Lung (tissue), 12 donors: ENCODE data around the gene PLP1. TPM values are rescaled to one million over a fixed set of nuclear protein-coding genes. Genes with fewer than 3 reads are reported as not detected.
A peak's percentile ranks its signal among the peaks of the same experiment; 100 is the strongest.

Experiments
- ATAC-seq: fragments of 200-7000 bp; cut with Tn5 transposase; one replicate; pipeline ENCODE4 v1.9.1; 2020; ENCODE audit warnings: moderate number of reproducible peaks; ENCODE audit not compliant: insufficient read depth, low FRiP score
- DNase-seq, 3 donors: peaks; one replicate each; pipeline ENCODE4 v3.0.0-alpha.2; 2013 to 2017
- H3K27ac ChIP-seq, 2 donors: one replicate each; pipeline ENCODE4 v1.5.1; 2013; ENCODE audit warnings: mild to moderate bottlenecking in 2 of 2, moderate library complexity in 2 of 2, control low read depth in 1 of 2, inconsistent platforms in 1 of 2, low read depth in 1 of 2, low read length in 1 of 2
- H3K27me3 ChIP-seq, 3 donors: one replicate each; pipeline ENCODE4 v1.5.1; 2013; ENCODE audit warnings: low read length in 2 of 3; ENCODE audit not compliant: control insufficient read depth in 3 of 3, insufficient read depth in 3 of 3
- H3K36me3 ChIP-seq, 4 donors: one replicate each; pipeline ENCODE4 v1.5.1; 2013; ENCODE audit warnings: low read length in 4 of 4, mild to moderate bottlenecking in 1 of 4, moderate library complexity in 1 of 4; ENCODE audit not compliant: control insufficient read depth in 4 of 4, insufficient read depth in 4 of 4
- H3K4me1 ChIP-seq, 5 donors: one replicate each; pipeline ENCODE4 v1.5.1; 2013; ENCODE audit warnings: low read length in 5 of 5, mild to moderate bottlenecking in 2 of 5, moderate library complexity in 1 of 5; ENCODE audit not compliant: control insufficient read depth in 5 of 5, insufficient read depth in 5 of 5
- H3K4me3 ChIP-seq: one replicate; pipeline ENCODE4 v1.5.1; 2013; ENCODE audit warnings: mild to moderate bottlenecking, control low read depth, moderate library complexity
- H3K9ac ChIP-seq, 2 donors: one replicate each; pipeline ENCODE4 v1.5.1; 2013; ENCODE audit warnings: low read length in 2 of 2, control low read depth in 1 of 2; ENCODE audit not compliant: insufficient read depth in 1 of 2
- H3K9me3 ChIP-seq, 4 donors: one replicate each; pipeline ENCODE4 v1.5.1; 2013; ENCODE audit warnings: low read length in 3 of 4, mild to moderate bottlenecking in 1 of 4, moderate library complexity in 1 of 4; ENCODE audit not compliant: control insufficient read depth in 4 of 4, insufficient read depth in 3 of 4
- WGBS, 2 donors: extraction: QIAGEN DNeasy Blood & Tissue Kit; methylation state at CpG; one replicate each; pipeline ENCODE4 v1.1.7; 2013; 5-methylcytosine and 5-hydroxymethylcytosine counted together
- polyA plus RNA-seq, 2 donors: library from polyadenylated mRNA; stranded (reverse); fragments of 200-250 nt; gene quantifications; one replicate each; pipeline ENCODE4 v1.2.1, GENCODE V29; 2013
- total RNA-seq, 2 donors: library from RNA; depleted of rRNA in 1 of 2; stranded (reverse); fragments of >200 nt in 1 of 2; gene quantifications; one replicate each; pipeline ENCODE4 v1.2.1, GENCODE V29; 2014 to 2021
- TF ChIP-seq, protein P1 (sequence below): IDR thresholded peaks from 2 replicates; pipeline ENCODE4 v1.5.1; 2012; ENCODE audit warnings: mild to moderate bottlenecking; ENCODE audit errors: control extremely low read depth, extremely low read depth
- donor health status: control.
- donor health status: control.
- donor health status: Bipolar disorder and iron deficiency.
- donor health status: healthy.
- donor health status: DM: yes; HTN: yes; CAD: no.

The PLP1 gene
- total and polyA plus RNA-seq, 4 donors, result 0.06 to 9.3 (median 0.34) TPM

DNA sequence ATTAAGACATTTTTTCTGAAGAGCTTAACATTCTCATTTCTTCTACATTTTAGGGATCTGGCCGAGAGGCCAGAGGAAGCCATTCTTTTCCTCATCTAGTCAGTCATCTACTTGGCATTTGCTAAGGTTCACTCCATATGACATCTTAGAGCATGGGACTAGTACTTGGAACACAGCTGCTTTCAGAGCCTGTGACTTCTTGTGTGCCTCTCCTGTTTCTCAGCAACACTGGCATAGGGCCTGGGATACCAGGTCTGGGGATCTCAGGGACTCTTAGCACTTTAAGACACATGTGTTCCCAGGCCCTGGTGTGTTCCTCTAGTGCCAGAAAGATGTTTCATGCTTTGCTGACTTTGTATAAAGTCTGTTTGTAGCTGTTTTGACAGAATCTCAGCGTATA lies 7.3 kb downstream of the PLP1 start:
- ATAC-seq, result no peak
- 65 to 91% methylated on average over 2 of the region's 2 CpGs for WGBS, 2 donors
- Histone ChIP-seq H3K27ac (no peak overlapping the region), H3K36me3 (no peaks in the 10 kb centered on the region), H3K27me3 (peaks cover 5 to 36% (median 13%) of the 10 kb centered on the region in 3 donors), H3K4me1 (peaks cover 0 to 16% (median 5%) of the 10 kb centered on the region in 5 donors), H3K9ac (no peak overlapping the region), H3K4me3 (no peak overlapping the region), H3K9me3 (peaks cover 0 to 2% (median 0%) of the 10 kb centered on the region in 4 donors)
- peak in 2 of 3 donors; percentile 43 to 65 for DNase-seq
- TF ChIP-seq, protein P1, sequence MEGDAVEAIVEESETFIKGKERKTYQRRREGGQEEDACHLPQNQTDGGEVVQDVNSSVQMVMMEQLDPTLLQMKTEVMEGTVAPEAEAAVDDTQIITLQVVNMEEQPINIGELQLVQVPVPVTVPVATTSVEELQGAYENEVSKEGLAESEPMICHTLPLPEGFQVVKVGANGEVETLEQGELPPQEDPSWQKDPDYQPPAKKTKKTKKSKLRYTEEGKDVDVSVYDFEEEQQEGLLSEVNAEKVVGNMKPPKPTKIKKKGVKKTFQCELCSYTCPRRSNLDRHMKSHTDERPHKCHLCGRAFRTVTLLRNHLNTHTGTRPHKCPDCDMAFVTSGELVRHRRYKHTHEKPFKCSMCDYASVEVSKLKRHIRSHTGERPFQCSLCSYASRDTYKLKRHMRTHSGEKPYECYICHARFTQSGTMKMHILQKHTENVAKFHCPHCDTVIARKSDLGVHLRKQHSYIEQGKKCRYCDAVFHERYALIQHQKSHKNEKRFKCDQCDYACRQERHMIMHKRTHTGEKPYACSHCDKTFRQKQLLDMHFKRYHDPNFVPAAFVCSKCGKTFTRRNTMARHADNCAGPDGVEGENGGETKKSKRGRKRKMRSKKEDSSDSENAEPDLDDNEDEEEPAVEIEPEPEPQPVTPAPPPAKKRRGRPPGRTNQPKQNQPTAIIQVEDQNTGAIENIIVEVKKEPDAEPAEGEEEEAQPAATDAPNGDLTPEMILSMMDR, result no peak

DNA sequence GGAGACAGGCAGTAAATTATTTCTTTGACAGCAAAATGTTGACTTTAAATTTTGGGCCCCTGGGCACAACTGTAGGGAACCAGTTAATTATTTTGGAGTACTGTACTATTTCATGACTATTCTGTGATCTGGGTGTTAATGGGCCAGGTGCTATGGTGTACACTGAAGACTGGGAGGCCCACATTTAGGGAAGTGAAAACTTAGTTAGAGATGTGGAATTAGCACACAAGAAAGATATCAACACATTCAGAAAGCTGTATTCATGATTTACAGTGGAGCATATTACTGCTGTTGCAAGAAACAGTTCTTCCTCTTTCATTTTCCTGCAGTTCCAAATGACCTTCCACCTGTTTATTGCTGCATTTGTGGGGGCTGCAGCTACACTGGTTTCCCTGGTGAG lies 12.4 kb downstream of the PLP1 start:
- TF ChIP-seq, protein P1, result no peak
- Histone ChIP-seq H3K27ac (no peak overlapping the region), H3K27me3 (peaks cover 5 to 48% (median 16%) of the 10 kb centered on the region in 3 donors), H3K36me3 (no peaks in the 10 kb centered on the region), H3K4me3 (no peak overlapping the region), H3K9me3 (peaks cover 0 to 2% (median 0%) of the 10 kb centered on the region in 4 donors), H3K4me1 (no peaks in the 10 kb centered on the region), H3K9ac (no peak overlapping the region)
- no peak for ATAC-seq
- no peak for DNase-seq

DNA sequence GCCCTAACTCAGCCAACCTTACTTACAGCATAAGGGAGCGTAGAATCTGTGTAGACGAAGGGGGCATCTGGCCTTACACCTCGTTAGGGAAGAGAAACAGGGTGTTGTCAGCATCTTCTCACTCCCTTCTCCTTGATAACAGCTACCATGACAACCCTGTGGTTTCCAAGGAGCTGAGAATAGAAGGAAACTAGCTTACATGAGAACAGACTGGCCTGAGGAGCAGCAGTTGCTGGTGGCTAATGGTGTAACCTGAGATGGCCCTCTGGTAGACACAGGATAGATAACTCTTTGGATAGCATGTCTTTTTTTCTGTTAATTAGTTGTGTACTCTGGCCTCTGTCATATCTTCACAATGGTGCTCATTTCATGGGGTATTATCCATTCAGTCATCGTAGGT lies 14.6 kb downstream of the PLP1 start:
- no peak for DNase-seq
- no peak overlapping the region for H3K4me3 ChIP-seq
- ATAC-seq, result no peak
- WGBS, 2 donors, result 73 to 93% methylated on average over 4 of the region's 4 CpGs
- peaks cover 0 to 2% (median 0%) of the 10 kb centered on the region in 4 donors for H3K9me3 ChIP-seq
- H3K27ac ChIP-seq, result no peak overlapping the region
- peaks cover 4 to 50% (median 14%) of the 10 kb centered on the region in 3 donors for H3K27me3 ChIP-seq
- TF ChIP-seq, protein P1, result no peak
- H3K36me3 ChIP-seq, result no peaks in the 10 kb centered on the region
- no peak overlapping the region for H3K9ac ChIP-seq
- no peaks in the 10 kb centered on the region for H3K4me1 ChIP-seq
